Measurements from ENCODE around the gene CCSER2.
"Not testable (repeated sequence)": the region's sequence is repeated elsewhere in the genome, so short reads cannot be mapped to it uniquely, and the experiment has no call there.

Gene CCSER2

GRCh38 chr10:84343831-84344230 is 15.4 kb downstream of the CCSER2 start:
- TF ChIP-seq POLR2A (IDR thresholded peaks at IDR 0.05; ENCODE audit: low read depth, low read length), result no peak

GRCh38 chr10:84344526-84344925 is 16.1 kb downstream of the CCSER2 start:
- no peak for TF ChIP-seq POLR2A (IDR thresholded peaks at IDR 0.05; ENCODE audit: low read depth, low read length)
- DNase-seq (ENCODE audit: insufficient read length, low spot score), result no peak
- FAIRE-seq, result peak; percentile 27

More at GRCh38 chr10:84343831-84344230, 15.4 kb downstream of the CCSER2 start:
- FAIRE-seq, result peak; percentile 70
- no peak for DNase-seq (ENCODE audit: insufficient read length, low spot score)

- not testable (repeated sequence) for FAIRE-seq; DNase-seq (ENCODE audit: insufficient read length, low spot score)
Observed at GRCh38 chr10:84347575-84348002, 19.2 kb downstream of the CCSER2 start.

GRCh38 chr10:84348447-84348846 is 20.1 kb downstream of the CCSER2 start:
- FAIRE-seq (peak; percentile 33), DNase-seq (ENCODE audit: insufficient read length, low spot score) (peak; percentile 50)
- TF ChIP-seq POLR2A (IDR thresholded peaks at IDR 0.05; ENCODE audit: low read depth, low read length), result no peak

- FAIRE-seq, result peak; percentile 74
- DNase-seq (ENCODE audit: insufficient read length, low spot score), result peak; percentile 15
- no peak for TF ChIP-seq POLR2A (IDR thresholded peaks at IDR 0.05; ENCODE audit: low read depth, low read length)
Observed at GRCh38 chr10:84348860-84349259, 20.5 kb downstream of the CCSER2 start.

GRCh38 chr10:84352251-84352842 is 24.0 kb downstream of the CCSER2 start:
- peak; percentile 72 for DNase-seq (ENCODE audit: insufficient read length, low spot score)
- peak; percentile 67 for FAIRE-seq
- no peak for TF ChIP-seq POLR2A (IDR thresholded peaks at IDR 0.05; ENCODE audit: low read depth, low read length)

- no peak for TF ChIP-seq POLR2A (IDR thresholded peaks at IDR 0.05; ENCODE audit: low read depth, low read length)
- no peak for DNase-seq (ENCODE audit: insufficient read length, low spot score)
- FAIRE-seq, result no peak
Observed at GRCh38 chr10:84353052-84353803, 24.8 kb downstream of the CCSER2 start.

- no peak for FAIRE-seq
- no peak for TF ChIP-seq POLR2A (IDR thresholded peaks at IDR 0.05; ENCODE audit: low read depth, low read length)
- DNase-seq (ENCODE audit: insufficient read length, low spot score), result no peak
Observed at GRCh38 chr10:84354623-84355022, 26.2 kb downstream of the CCSER2 start.

- TF ChIP-seq POLR2A (IDR thresholded peaks at IDR 0.05; ENCODE audit: low read depth, low read length), result no peak
- FAIRE-seq, result no peak
- no peak for DNase-seq (ENCODE audit: insufficient read length, low spot score)
Observed at GRCh38 chr10:84355106-84355505, 26.7 kb downstream of the CCSER2 start.

- FAIRE-seq (no peak), DNase-seq (ENCODE audit: insufficient read length, low spot score) (no peak)
- TF ChIP-seq POLR2A (IDR thresholded peaks at IDR 0.05; ENCODE audit: low read depth, low read length), result no peak
Observed at GRCh38 chr10:84356928-84357327, 28.5 kb downstream of the CCSER2 start.

GRCh38 chr10:84358743-84359142 is 30.4 kb downstream of the CCSER2 start:
- DNase-seq (ENCODE audit: insufficient read length, low spot score) (no peak), FAIRE-seq (peak; percentile 36)
- no peak for TF ChIP-seq POLR2A (IDR thresholded peaks at IDR 0.05; ENCODE audit: low read depth, low read length)

GRCh38 chr10:84360637-84361365 is 32.4 kb downstream of the CCSER2 start:
- no peak for TF ChIP-seq POLR2A (IDR thresholded peaks at IDR 0.05; ENCODE audit: low read depth, low read length)
- DNase-seq (ENCODE audit: insufficient read length, low spot score) (no peak), FAIRE-seq (peak; percentile 94)

- DNase-seq (ENCODE audit: insufficient read length, low spot score), result no peak
- peak; percentile 84 for FAIRE-seq
- no peak for TF ChIP-seq POLR2A (IDR thresholded peaks at IDR 0.05; ENCODE audit: low read depth, low read length)
Observed at GRCh38 chr10:84365335-84365881, 37.0 kb downstream of the CCSER2 start.

- DNase-seq (ENCODE audit: insufficient read length, low spot score), result no peak
- FAIRE-seq, result no peak
- no peak for TF ChIP-seq POLR2A (IDR thresholded peaks at IDR 0.05; ENCODE audit: low read depth, low read length)
Observed at GRCh38 chr10:84366041-84366440, 37.7 kb downstream of the CCSER2 start.

All from H54 (cell line).